HCT116 (cell line): ENCODE data around the gene GPR146. TPM values are rescaled to one million over a fixed set of nuclear protein-coding genes. Genes with fewer than 3 reads are reported as not detected.

Source experiments
- ATAC-seq: fragments of 200-7000 bp; cut with Tn5 transposase; 2 replicates; pipeline ENCODE4 v1.9.1; 2020; ENCODE audit warnings: mild to moderate bottlenecking, moderate library complexity
- BruUV-seq: library from RNA; stranded (reverse); fragments of 400-500 nt; replicated peaks from 2 replicates; lab custom pipeline; 2021; lab: Mats Ljungman, UMichigan
- CTCF ChIA-PET: fragments of 300-600 bp; sonication (Branson Sonifier 250); formaldehyde crosslinking; loops from one replicate; lab custom pipeline; 2021; ENCODE audit warnings: antibody characterized with exemption; lab: Charles Lee
- POLR2A ChIA-PET: fragments of 300-600, 350-600 bp; sonication (Branson Sonifier 250); formaldehyde crosslinking; loops from one replicate; lab custom pipeline; 2021; ENCODE audit warnings: antibody characterized with exemption; lab: Charles Lee
- RAD21 ChIA-PET, 2 experiments: fragments of 300-600 bp; sonication (Branson Sonifier 250); formaldehyde crosslinking; loops; one replicate each; lab custom pipeline; 2023; ENCODE audit warnings: low total read pairs in 2 of 2; ENCODE audit not compliant: uncharacterized antibody in 2 of 2, unreplicated experiment in 2 of 2, low non-redundant PET in 1 of 2; lab: Charles Lee
- DNase-seq: peaks from one replicate; pipeline ENCODE4 v3.0.0-alpha.2; 2010; ENCODE audit warnings: low read depth, low spot score
- H2AFZ ChIP-seq: fragments of 200-600 bp; shearing (Covaris generic), sonication (generic); 2 replicates; pipeline ENCODE4 v1.6.1; 2017; ENCODE audit warnings: low read depth, mixed run types, mixed read lengths, antibody characterized with exemption, low read length; ENCODE audit not compliant: poor library complexity, severe bottlenecking
- H3K27ac ChIP-seq: 2 replicates; pipeline ENCODE4 v1.5.1; 2012; ENCODE audit warnings: low read depth, low read length
- H3K27me3 ChIP-seq: fragments of 200-600 bp; sonication (generic); 2 replicates; pipeline ENCODE4 v1.6.1; 2016; ENCODE audit warnings: mixed run types, low read length, mixed read lengths; ENCODE audit not compliant: insufficient read depth
- H3K36me3 ChIP-seq, 2 experiments: fragments of 200-500 bp in 1 of 2; fragments of 200-600 bp in 1 of 2; sonication (Bioruptor generic) in 1 of 2; sonication (generic) in 1 of 2; 2 replicates each; pipeline versions ENCODE4 v1.5.1 to v1.6.1; 2014 to 2016; ENCODE audit warnings: low read length in 2 of 2, inconsistent platforms in 1 of 2, mixed read lengths in 1 of 2, mixed run types in 1 of 2; ENCODE audit not compliant: insufficient read depth in 2 of 2, control insufficient read depth in 1 of 2
- H3K4me1 ChIP-seq, 2 experiments: fragments of 200-600 bp in 1 of 2; sonication (generic) in 1 of 2; 2 replicates each; pipeline versions ENCODE4 v1.5.1 to v1.6.1; 2012 to 2017; ENCODE audit warnings: low read length in 2 of 2, inconsistent platforms in 1 of 2, mild to moderate bottlenecking in 1 of 2, mixed read lengths in 1 of 2, mixed run types in 1 of 2, moderate library complexity in 1 of 2; ENCODE audit not compliant: insufficient read depth in 2 of 2, control insufficient read depth in 1 of 2
- H3K4me2 ChIP-seq: fragments of 200-600 bp; sonication (generic); 2 replicates; pipeline ENCODE4 v1.6.1; 2017; ENCODE audit warnings: mixed run types, low read length, mixed read lengths
- H3K4me3 ChIP-seq, 2 experiments: fragments of 200-600 bp in 1 of 2; sonication (generic) in 1 of 2; replicated peaks in 1 of 2; 2 replicates each; pipeline ENCODE4 v1.5.1; 2011 to 2016; ENCODE audit warnings: low read length in 2 of 2, control low read depth in 1 of 2, low read depth in 1 of 2, mild to moderate bottlenecking in 1 of 2, mixed read lengths in 1 of 2, mixed run types in 1 of 2
- H3K79me2 ChIP-seq: fragments of 200-600 bp; sonication (generic); 2 replicates; pipeline ENCODE4 v1.6.1; 2017; ENCODE audit warnings: mild to moderate bottlenecking, mixed run types, low read length, moderate library complexity, mixed read lengths; ENCODE audit not compliant: insufficient read depth
- H3K9ac ChIP-seq: fragments of 200-600 bp; sonication (generic); 2 replicates; pipeline ENCODE4 v1.6.1; 2016; ENCODE audit warnings: low read length, mixed read lengths
- H3K9me2 ChIP-seq: fragments of 200-600 bp; sonication (generic), shearing (Covaris generic); 2 replicates; pipeline ENCODE4 v1.6.1; 2017; ENCODE audit warnings: mixed run types, mild to moderate bottlenecking, moderate library complexity; ENCODE audit not compliant: insufficient read depth
- H3K9me3 ChIP-seq, 2 experiments: fragments of 200-500 bp in 1 of 2; fragments of 200-600 bp in 1 of 2; sonication (Bioruptor generic) in 1 of 2; sonication (generic) in 1 of 2; 2 replicates each; pipeline ENCODE4 v1.6.1; 2014 to 2017; ENCODE audit warnings: low read length in 2 of 2, mixed read lengths in 2 of 2, inconsistent platforms in 1 of 2, low read depth in 1 of 2, mild to moderate bottlenecking in 1 of 2, mixed run types in 1 of 2, moderate library complexity in 1 of 2; ENCODE audit not compliant: control insufficient read depth in 1 of 2, insufficient read depth in 1 of 2
- H4K20me1 ChIP-seq: fragments of 200-600 bp; sonication (generic), shearing (Covaris generic); 2 replicates; pipeline ENCODE4 v1.6.1; 2017; ENCODE audit warnings: mixed run types, mild to moderate bottlenecking, moderate library complexity; ENCODE audit not compliant: insufficient read depth
- ATF3 ChIP-seq: IDR thresholded peaks from 2 replicates; pipeline ENCODE4 v1.6.1; 2012
- CBX3 ChIP-seq: IDR thresholded peaks from 2 replicates; pipeline ENCODE4 v1.6.1; 2012; ENCODE audit warnings: low read depth
- ELF1 ChIP-seq: IDR thresholded peaks from 2 replicates; pipeline ENCODE4 v1.6.1; 2012; ENCODE audit warnings: low read depth, borderline replicate concordance
- FOSL1 ChIP-seq: IDR thresholded peaks from 2 replicates; pipeline ENCODE4 v1.6.1; 2012; ENCODE audit warnings: low read depth
- SIN3A ChIP-seq: IDR thresholded peaks from 2 replicates; pipeline ENCODE4 v1.6.1; 2012; ENCODE audit warnings: low read depth
- SRF ChIP-seq: IDR thresholded peaks from 2 replicates; pipeline ENCODE4 v1.6.1; 2012; ENCODE audit warnings: low read depth
- ZFX ChIP-seq: fragments of 450-650 bp; IDR thresholded peaks from 2 replicates; pipeline ENCODE4 v1.6.1; 2017
- ZNF274 ChIP-seq: fragments of 200-500 bp; sonication (Bioruptor generic); IDR thresholded peaks from 2 replicates; pipeline ENCODE4 v1.6.1; 2014; ENCODE audit warnings: mild to moderate bottlenecking, low read depth, low read length, inconsistent platforms
- intact Hi-C: fragments of 100-400 bp; cut with micrococcal nuclease; formaldehyde crosslinking; loops from 2 replicates; pipeline ENCODE4 v1.10.0; 2022
- total RNA-seq: library from RNA; stranded (reverse); gene quantifications from one replicate; pipeline ENCODE4 v1.2.1, GENCODE V29; 2021; ENCODE audit not compliant: unreplicated experiment
- TF ChIP-seq, protein P1 (sequence below): IDR thresholded peaks from 2 replicates; pipeline ENCODE4 v1.6.1; 2011; ENCODE audit warnings: mild to moderate bottlenecking, low read length, moderate library complexity; ENCODE audit not compliant: insufficient replicate concordance; ENCODE audit errors: extremely low read depth

Gene GPR146
- total RNA-seq, 1 experiment from 2014 or later: 2.4 TPM

DNA sequence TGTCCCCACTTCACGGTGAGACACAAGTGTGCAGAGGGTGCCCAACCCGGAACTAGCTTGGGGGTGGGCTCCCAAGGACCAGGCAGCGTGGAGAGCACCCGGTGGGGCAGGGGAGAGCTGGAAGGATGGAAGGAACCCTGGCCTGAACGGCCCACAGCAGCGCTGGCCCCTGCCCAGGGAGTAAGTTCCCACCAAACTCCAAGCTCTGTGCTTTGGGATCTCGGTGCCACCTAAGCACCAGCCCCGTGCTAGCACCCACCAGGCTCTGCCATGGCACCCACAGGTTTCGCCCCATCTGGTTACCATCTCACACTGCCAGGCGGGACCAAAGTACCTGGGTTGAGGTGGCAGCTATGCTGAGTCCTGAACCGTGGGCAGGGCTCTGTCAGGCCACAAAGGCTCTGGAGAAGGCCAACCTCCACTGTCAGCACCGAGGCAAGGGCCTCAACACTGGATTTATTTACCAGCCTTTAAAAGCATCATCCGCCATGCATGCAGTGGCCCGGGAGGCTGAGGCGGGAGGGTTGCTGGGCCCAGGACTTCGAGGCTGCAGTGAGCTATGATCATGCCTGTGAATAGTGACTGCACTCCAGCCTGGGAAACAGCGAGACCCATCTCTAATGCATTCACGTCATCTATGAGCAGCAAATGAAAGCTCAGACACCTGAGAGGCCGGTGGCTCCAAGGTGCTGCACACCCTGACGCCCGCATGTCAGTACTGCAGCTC is 59.6 kb downstream of the GPR146 start:
- CTCF ChIA-PET: no interaction called here
- intact Hi-C loops: no loop called here

More for the DNA sequence above, 59.6 kb downstream of the GPR146 start:
- Histone ChIP-seq H3K79me2 (peaks cover 31% of the 10 kb centered on the region; the same call in 1 of the 2 replicates), H3K9me2 (no peaks in the 10 kb centered on the region), H3K4me1 (no peaks in the 10 kb centered on the region), H3K4me3 (no peak overlapping the region), H3K36me3 (no peaks in the 10 kb centered on the region), H4K20me1 (no peaks in the 10 kb centered on the region), H2AFZ (no peak overlapping the region), H3K27ac (no peak overlapping the region), H3K4me2 (no peak overlapping the region), H3K9me3 (no peaks in the 10 kb centered on the region), H3K9ac (no peak overlapping the region), H3K27me3 (no peaks in the 10 kb centered on the region)
- DNase-seq: no peak
- no peak for ATAC-seq
- BruUV-seq: no TSS peak
- no peak for TF ChIP-seq ZNF274
- no peak for TF ChIP-seq ELF1
- no peak for TF ChIP-seq ZFX
- TF ChIP-seq CBX3: no peak
- no peak for TF ChIP-seq FOSL1
- TF ChIP-seq SIN3A: no peak
- no peak for TF ChIP-seq ATF3
- TF ChIP-seq SRF: no peak
- TF ChIP-seq, protein P1, sequence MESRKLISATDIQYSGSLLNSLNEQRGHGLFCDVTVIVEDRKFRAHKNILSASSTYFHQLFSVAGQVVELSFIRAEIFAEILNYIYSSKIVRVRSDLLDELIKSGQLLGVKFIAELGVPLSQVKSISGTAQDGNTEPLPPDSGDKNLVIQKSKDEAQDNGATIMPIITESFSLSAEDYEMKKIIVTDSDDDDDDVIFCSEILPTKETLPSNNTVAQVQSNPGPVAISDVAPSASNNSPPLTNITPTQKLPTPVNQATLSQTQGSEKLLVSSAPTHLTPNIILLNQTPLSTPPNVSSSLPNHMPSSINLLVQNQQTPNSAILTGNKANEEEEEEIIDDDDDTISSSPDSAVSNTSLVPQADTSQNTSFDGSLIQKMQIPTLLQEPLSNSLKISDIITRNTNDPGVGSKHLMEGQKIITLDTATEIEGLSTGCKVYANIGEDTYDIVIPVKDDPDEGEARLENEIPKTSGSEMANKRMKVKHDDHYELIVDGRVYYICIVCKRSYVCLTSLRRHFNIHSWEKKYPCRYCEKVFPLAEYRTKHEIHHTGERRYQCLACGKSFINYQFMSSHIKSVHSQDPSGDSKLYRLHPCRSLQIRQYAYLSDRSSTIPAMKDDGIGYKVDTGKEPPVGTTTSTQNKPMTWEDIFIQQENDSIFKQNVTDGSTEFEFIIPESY: no peak
- TF ChIP-seq, all 23 proteins: peak for 0
- RAD21 ChIA-PET: no interaction called here
- POLR2A ChIA-PET: no interaction called here
